Measurements from ENCODE around the gene KCTD6. TPM values are rescaled to one million over a fixed set of nuclear protein-coding genes. Genes with fewer than 3 reads are reported as not detected.
A peak's percentile ranks its signal among the peaks of the same experiment; 100 is the strongest.

The KCTD6 gene
- total RNA-seq, 1 donor from 2014 or later = 3.9 TPM

- FAIRE-seq = no peak
- no peak overlapping the region for H3K4me3 ChIP-seq (ENCODE audit: low read depth, low read length)
- peak; percentile 57 for DNase-seq (ENCODE audit: low read depth)
- no peaks in the 10 kb centered on the region for H3K27me3 ChIP-seq (ENCODE audit: control insufficient read depth, insufficient read depth, low read length)
- peak; percentile 95 for TF ChIP-seq CTCF (IDR thresholded peaks at IDR 0.05; ENCODE audit: insufficient read depth, low read length, severe bottlenecking)
- H3K36me3 ChIP-seq (ENCODE audit: control insufficient read depth, insufficient read depth, low read length) = no peaks in the 10 kb centered on the region
These were observed 40.9 kb downstream of the KCTD6 start for GRCh38 chr3:58532794-58533220.

- H3K4me3 ChIP-seq (ENCODE audit: low read depth, low read length) = no peak overlapping the region
- H3K36me3 ChIP-seq (ENCODE audit: control insufficient read depth, insufficient read depth, low read length) = no peaks in the 10 kb centered on the region
- TF ChIP-seq CTCF (IDR thresholded peaks at IDR 0.05; ENCODE audit: insufficient read depth, low read length, severe bottlenecking) = no peak
- no peaks in the 10 kb centered on the region for H3K27me3 ChIP-seq (ENCODE audit: control insufficient read depth, insufficient read depth, low read length)
- FAIRE-seq = peak; percentile 77
- no peak for DNase-seq (ENCODE audit: low read depth)
These were observed 42.9 kb downstream of the KCTD6 start for GRCh38 chr3:58534592-58535494.

GRCh38 chr3:58535531-58536500, 43.9 kb downstream of the KCTD6 start:
- no peak for TF ChIP-seq CTCF (IDR thresholded peaks at IDR 0.05; ENCODE audit: insufficient read depth, low read length, severe bottlenecking)
- FAIRE-seq = peak; percentile 82
- no peak overlapping the region for H3K4me3 ChIP-seq (ENCODE audit: low read depth, low read length)
- no peaks in the 10 kb centered on the region for H3K27me3 ChIP-seq (ENCODE audit: control insufficient read depth, insufficient read depth, low read length)
- peak; percentile 34 for DNase-seq (ENCODE audit: low read depth)
- H3K36me3 ChIP-seq (ENCODE audit: control insufficient read depth, insufficient read depth, low read length) = no peaks in the 10 kb centered on the region

- Histone ChIP-seq H3K27me3 (ENCODE audit: control insufficient read depth, insufficient read depth, low read length) (no peaks in the 10 kb centered on the region), H3K4me3 (ENCODE audit: low read depth, low read length) (no peak within 1 kb of the TSS), H3K36me3 (ENCODE audit: control insufficient read depth, insufficient read depth, low read length) (no peaks in the 10 kb centered on the region)
- FAIRE-seq = no peak
- DNase-seq (ENCODE audit: low read depth) = no peak
- TF ChIP-seq CTCF (IDR thresholded peaks at IDR 0.05; ENCODE audit: insufficient read depth, low read length, severe bottlenecking) = no peak
These were observed 44.9 kb downstream of the KCTD6 start, which contains the start of gene ACOX2 for GRCh38 chr3:58536501-58537411. ACOX2 (minus strand) TSS chr3:58537190; CDS start chr3:58535106, 2,084 bp downstream.

Data from bronchial epithelial cell (primary cell).